Nucleus accumbens (tissue), 56 donors: Measurements from ENCODE around the gene CCDC34.

ENCODE experiments used
- DNase-seq, 56 donors: peaks; one replicate each; lab custom pipeline; 2025; lab: John Stamatoyannopoulos, UW

Gene CCDC34

GRCh38 chr11:27392278-27393114, 29.5 kb upstream of the CCDC34 start:
- no peak for DNase-seq

- DNase-seq: no peak
These were observed 28.5 kb upstream of the CCDC34 start for GRCh38 chr11:27391331-27392015.

GRCh38 chr11:27390318-27391295, 27.6 kb upstream of the CCDC34 start:
- DNase-seq: no peak

GRCh38 chr11:27388869-27389268, 25.9 kb upstream of the CCDC34 start:
- no peak for DNase-seq

DNA sequence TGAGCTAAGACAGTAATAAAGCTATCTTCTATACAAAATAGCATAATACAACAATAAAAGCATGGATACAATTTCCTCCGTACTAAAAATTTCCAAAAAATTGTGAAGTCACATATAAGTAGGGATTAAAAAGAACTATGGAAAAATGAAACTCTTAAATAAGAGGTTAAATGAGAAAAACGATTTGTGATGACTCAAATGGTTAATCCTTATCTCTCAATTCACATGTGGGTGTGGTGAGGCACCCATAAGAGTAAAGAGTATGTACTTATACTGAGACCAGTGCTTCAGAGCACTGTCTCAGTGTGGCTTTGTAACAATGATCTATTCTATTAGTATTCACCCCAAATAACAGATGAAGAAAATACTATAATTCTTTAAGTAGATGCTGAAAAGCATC, 25.0 kb upstream of the CCDC34 start:
- no peak for DNase-seq

DNA sequence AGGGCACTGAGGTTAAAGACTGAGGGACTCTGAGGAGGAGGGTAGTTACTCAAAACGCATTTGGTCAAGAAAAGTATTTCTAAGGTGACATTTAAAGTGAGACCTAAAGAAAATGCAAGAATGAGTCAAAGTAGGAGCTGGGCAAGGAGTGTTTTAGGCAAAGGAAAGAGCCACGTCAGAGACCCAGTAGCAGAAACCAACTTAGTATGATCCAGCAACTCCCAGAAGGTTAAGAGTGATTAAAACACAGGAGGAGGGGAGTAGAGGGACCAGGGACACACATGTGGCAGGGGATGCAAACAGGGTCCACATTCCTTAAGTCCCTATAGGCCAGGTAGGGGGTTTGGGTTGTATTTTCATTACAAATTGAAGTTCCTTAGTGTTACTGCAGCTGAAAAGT, 24.3 kb upstream of the CCDC34 start:
- DNase-seq: no peak

GRCh38 chr11:27386181-27386845, 23.3 kb upstream of the CCDC34 start:
- DNase-seq: no peak

- DNase-seq: no peak
These were observed 22.2 kb upstream of the CCDC34 start for GRCh38 chr11:27385245-27385644.

GRCh38 chr11:27384227-27384626, 21.2 kb upstream of the CCDC34 start:
- DNase-seq: no peak

DNA sequence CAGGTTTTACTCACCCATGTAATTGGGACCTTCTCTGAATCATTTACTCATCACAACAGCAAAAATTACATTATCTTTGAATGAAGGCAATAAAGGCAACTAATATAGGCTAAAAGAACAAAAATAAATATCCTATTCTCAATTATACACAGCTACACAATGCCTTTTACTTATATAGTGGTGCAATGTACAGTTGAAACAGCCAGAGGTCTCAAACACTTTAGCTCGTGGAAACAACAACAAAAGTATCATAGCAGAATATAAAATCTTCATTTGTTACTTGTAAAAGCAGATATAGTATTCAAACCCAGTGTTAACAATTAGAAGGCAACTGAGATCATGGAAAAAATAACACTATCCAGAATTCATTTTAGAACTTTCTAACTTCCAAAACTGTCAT, 20.6 kb upstream of the CCDC34 start:
- DNase-seq: no peak

DNA sequence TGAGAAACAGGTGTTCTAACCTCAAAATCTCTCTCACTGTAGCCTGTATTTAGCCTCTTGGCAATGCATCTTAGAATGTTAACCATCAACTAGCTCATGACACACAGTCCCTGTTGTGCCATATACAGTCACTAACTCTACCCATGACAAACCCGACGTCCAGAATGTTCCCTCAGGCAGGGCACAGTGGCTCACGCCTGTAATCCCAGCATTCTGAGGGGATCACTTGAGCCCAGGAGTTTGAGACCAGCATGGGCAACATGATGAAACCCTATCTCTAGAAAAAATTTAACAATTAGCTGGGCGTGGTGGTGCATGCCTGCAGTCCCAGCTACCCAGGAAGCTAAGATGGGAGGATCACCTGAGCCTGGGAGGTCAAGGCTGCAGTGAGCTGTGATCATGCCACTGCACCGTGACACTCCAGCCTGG, 18.2 kb upstream of the CCDC34 start:
- no peak for DNase-seq

DNA sequence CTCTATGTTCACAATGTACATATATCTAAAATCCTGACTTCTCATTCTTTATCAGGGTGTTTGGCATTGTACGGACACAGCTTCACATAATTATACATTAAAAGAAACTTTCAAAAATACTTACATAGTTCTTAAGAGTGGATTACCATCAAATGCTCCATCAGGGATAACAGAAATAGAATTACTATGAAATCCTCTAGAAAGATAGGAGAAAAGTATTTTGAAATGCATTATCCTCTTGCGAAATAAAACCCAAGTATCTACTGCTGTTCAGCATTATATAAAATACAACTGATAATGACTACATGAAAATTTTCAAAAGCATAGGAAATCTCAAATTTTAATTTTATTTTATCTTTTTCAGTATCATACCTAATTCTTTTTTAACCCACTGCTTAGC, 17.8 kb upstream of the CCDC34 start:
- DNase-seq: no peak

DNA sequence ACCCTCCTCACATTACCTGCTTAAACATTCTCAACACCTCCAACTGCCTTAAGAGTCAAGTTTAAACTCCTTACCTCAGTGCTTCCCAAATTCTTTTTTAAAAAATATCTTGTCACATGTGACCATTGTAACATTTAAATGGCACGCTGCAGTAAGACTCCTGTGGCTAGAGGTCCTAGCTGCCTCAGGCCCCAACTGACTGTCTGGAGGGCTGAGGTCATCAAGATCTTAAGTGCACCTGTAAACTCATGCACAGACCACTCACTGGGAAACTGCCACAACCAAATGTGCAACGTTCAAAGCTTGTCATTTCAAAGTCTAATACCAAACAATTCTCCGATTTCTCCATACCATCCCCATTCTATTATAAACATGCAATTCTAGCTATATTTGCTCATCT, 16.4 kb upstream of the CCDC34 start:
- no peak for DNase-seq

DNA sequence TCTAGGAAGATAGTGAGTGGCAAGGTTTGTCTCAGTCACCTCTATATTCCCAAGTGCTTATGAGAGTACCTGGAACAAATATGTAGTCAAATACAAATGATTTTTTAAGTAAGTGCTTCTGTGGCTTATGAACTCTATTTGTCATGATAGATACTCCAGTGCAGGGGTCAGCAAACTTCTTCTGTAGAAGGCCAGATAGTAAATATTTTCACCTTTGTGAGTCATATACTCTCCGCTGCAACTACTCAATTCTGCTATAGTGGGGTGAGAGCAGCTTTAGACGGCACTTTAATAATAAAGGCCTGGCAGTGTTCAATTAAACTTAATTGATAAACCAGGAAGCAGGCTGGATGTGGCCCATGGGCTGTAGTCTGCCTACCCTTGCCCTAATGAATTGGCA, 12.4 kb upstream of the CCDC34 start:
- DNase-seq: no peak

DNA sequence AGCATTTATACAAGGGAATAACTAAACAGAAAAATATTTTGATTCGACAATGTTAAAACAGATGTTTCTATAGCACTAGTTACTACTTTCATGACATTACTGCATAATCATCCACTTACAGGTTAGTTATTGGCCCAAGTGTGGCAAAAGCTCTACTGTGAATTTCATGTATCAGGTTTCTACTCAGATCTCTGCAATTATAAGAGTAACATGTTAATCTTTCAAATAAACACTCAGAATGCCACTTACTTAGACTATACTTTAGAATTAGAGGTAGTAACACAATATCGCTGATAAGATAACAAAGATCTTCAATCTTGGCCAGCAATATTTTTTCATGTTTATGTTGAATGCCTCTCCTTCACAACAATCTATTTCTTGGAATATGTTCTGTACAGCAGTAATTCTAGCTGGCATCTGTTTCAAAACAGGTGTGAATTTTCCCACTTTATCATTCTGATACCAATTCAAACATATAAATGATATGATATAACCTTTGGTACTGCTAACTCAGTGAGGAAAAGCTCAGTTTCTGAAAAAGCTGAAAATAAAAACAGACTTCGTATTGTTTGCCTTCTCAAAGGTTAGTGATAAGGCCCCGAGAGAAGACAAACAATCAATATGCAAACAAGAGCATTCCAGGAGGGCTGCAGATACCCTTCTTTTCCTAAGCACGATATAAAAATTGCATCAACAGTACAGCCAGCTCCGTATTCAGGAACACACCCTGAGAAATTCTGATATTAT, 11.0 kb upstream of the CCDC34 start:
- no peak for DNase-seq

- DNase-seq: no peak
These were observed 10.4 kb upstream of the CCDC34 start for GRCh38 chr11:27373392-27373791.

DNA sequence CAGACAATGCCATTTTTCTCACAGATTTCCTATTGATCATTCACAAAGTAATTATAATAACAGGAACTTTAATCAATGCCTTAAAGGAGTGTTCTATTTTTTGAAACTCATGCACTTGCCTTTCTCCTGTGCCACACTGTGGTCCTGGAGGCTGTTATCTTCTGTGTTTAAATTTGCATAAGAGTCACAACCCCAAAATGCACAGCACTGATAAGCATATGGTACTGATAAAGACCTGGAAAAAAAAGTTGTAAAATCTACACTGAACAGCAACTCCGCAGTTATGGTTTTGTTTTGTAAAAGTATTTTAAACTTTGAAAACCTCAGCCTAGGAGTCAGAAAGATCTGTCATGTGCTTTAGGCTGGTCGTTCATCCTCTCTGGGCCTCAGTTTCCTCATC, 9.1 kb upstream of the CCDC34 start:
- no peak for DNase-seq

DNA sequence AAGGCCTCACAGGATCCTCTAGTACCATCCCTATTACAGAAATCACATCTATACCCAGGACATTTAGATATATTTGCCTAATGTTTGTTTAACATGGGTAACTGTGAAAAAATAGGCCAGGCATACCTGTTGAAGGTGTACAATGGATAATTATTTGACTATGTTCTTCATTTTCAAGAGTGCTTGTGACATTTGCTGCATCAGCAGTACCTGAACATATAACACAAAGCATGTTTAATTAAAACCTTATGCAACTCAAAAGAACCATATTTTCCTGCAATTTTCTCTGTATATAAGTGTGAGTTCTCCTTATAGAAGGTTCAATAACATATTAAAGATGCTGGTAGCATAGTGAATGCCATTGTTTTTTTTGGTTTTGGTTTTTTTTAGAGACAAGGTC, 8.5 kb upstream of the CCDC34 start:
- no peak for DNase-seq

DNA sequence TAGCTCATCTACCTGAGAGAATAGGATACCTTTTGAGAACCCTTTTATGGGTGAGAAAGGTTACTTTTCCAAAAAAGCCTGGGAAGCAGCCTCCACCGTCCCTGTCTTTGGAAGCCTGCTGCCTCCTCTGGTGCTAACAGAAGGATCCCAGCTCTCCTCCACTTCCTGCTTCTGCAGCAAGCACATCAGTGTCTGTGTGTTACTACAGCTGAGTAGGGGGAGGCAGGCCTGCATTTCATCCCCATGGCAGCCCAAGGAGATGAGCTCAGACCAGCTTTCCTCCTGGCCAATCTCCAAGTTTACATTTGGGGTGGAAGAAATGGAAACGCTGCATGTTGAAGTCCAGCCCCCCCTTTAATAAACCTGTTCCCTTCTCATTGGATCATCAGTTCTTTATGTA, 7.4 kb upstream of the CCDC34 start:
- no peak for DNase-seq

- DNase-seq: no peak
These were observed 4.9 kb upstream of the CCDC34 start for GRCh38 chr11:27367881-27368280.
